ENCODE results near the gene C3orf70.

C3orf70 gene

GRCh38 chr3:185075547-185075946 lies 77.3 kb downstream of the C3orf70 start:
- TF ChIP-seq, protein P1, sequence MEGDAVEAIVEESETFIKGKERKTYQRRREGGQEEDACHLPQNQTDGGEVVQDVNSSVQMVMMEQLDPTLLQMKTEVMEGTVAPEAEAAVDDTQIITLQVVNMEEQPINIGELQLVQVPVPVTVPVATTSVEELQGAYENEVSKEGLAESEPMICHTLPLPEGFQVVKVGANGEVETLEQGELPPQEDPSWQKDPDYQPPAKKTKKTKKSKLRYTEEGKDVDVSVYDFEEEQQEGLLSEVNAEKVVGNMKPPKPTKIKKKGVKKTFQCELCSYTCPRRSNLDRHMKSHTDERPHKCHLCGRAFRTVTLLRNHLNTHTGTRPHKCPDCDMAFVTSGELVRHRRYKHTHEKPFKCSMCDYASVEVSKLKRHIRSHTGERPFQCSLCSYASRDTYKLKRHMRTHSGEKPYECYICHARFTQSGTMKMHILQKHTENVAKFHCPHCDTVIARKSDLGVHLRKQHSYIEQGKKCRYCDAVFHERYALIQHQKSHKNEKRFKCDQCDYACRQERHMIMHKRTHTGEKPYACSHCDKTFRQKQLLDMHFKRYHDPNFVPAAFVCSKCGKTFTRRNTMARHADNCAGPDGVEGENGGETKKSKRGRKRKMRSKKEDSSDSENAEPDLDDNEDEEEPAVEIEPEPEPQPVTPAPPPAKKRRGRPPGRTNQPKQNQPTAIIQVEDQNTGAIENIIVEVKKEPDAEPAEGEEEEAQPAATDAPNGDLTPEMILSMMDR (conservative IDR thresholded peaks at IDR 0.05; ENCODE audit: low read depth, low read length): no peak
- no peak for DNase-seq (ENCODE audit: low read depth)
- H3K4me3 ChIP-seq (ENCODE audit: low read depth, low read length): no peak overlapping the region

DNA sequence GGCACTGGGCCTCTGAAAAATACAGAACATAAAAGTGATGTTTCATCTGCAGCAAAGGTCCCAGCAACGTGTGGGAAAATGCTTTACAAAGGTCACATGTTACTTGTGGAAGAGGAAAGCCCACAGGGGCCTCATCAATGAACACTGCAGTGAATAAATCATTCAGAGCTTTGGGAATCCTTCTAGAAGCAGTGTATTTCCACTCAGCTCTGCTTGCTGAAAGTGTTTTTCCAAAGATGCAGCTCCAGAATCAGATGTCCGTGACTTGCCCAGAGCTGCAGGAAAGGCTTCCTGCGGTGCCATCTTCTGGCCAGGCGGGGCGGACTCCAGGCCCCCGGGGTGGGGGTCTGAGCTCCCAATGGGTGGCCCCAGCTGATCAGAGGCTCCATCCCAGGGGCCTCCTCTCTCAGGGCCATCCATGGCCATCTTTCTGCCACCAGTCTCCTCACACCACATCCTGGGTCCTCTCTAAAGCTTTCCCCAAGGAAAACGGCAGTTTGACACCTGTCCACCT lies 81.5 kb downstream of the C3orf70 start:
- TF ChIP-seq, protein P1 (conservative IDR thresholded peaks at IDR 0.05; ENCODE audit: low read depth, low read length): no peak
- DNase-seq (ENCODE audit: low read depth): no peak
- no peak overlapping the region for H3K4me3 ChIP-seq (ENCODE audit: low read depth, low read length)

DNA sequence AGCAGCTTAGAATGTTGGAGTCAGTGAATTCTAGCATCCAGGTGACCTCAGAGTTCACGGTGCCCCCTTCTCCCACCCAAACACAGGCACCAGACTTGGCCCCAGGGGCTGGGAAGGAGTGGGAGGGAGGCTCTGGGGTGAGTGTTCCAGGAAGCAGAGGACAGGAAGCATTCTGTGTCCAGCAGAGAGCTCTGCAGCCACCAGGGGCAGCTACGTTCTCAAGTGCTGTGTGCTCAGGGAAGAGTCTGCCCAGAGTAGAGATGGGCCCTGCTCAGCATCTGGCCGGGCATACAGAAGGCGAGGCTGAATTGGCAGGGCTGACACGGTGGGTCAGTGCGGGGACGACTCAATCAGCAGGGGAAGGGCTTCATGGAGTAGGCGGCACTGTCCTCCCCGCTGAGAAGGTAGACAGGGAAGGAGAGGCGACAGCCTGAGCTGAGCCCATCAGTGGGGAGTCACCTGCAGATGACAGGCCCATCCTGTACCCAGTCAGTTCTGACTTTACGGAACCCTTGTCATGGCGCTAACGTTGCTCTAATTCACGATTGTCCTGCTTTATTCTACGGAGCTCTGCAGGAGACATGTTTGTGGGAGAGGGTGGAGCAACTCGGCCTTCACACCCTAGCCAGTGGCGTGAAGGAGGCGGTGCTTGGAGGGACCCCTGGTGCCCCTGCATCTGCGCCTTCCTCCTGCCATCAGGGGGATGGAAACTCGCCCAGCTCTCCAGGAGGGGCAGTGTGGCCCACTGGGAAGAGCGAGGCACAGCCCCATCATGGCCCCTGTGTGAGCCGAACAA lies 82.2 kb downstream of the C3orf70 start:
- no peak overlapping the region for H3K4me3 ChIP-seq (ENCODE audit: low read depth, low read length)
- DNase-seq (ENCODE audit: low read depth): peak; percentile 53
- TF ChIP-seq, protein P1 (conservative IDR thresholded peaks at IDR 0.05; ENCODE audit: low read depth, low read length): peak; percentile 60

GRCh38 chr3:185069037-185070030 lies 83.5 kb downstream of the C3orf70 start:
- TF ChIP-seq, protein P1 (conservative IDR thresholded peaks at IDR 0.05; ENCODE audit: low read depth, low read length): peak; percentile 15

DNA sequence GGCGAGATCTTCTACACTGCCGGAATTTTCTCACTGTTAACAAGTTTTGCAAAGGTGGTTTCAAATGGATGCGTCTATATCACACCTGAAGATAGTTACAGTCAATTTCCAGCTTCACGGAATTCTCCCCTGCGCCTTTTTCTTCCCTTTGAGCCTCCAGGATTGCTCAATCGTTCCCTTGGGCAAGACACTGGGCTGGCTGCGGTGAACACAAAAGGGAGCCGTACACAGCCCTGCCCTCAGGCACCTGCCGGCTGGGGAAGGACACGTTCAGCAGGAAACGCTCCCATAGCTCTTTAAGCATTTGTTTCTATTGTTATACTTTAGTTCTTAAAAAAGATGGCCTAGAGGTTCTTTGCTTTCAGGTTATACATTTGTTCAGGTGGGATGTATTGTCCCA lies 85.7 kb downstream of the C3orf70 start:
- TF ChIP-seq, protein P1 (conservative IDR thresholded peaks at IDR 0.05; ENCODE audit: low read depth, low read length): no peak
- no peak for DNase-seq (ENCODE audit: low read depth)
- no peak overlapping the region for H3K4me3 ChIP-seq (ENCODE audit: low read depth, low read length)

More at GRCh38 chr3:185069037-185070030, 83.5 kb downstream of the C3orf70 start:
- H3K4me3 ChIP-seq (ENCODE audit: low read depth, low read length): no peak overlapping the region
- DNase-seq (ENCODE audit: low read depth): no peak

- no peak overlapping the region for H3K4me3 ChIP-seq (ENCODE audit: low read depth, low read length)
- TF ChIP-seq, protein P1 (conservative IDR thresholded peaks at IDR 0.05; ENCODE audit: low read depth, low read length): no peak
- no peak for DNase-seq (ENCODE audit: low read depth)
These were observed 86.6 kb downstream of the C3orf70 start for GRCh38 chr3:185066251-185066650.

Measured in choroid plexus epithelial cell (primary cell).